NCI-H510A (cell line): ENCODE measurements around the gene ZNF468.
A peak's percentile ranks its signal among the peaks of the same experiment; 100 is the strongest.
"Not testable (repeated sequence)": the region's sequence is repeated elsewhere in the genome, so short reads cannot be mapped to it uniquely, and the experiment has no call there.

ENCODE experiments used
- DNase-seq: peaks from one replicate; lab custom pipeline; 2025; lab: John Stamatoyannopoulos, UW

ZNF468 gene

GRCh38 chr19:52825765-52826164, 31.7 kb downstream of the ZNF468 start:
- no peak for DNase-seq

DNA sequence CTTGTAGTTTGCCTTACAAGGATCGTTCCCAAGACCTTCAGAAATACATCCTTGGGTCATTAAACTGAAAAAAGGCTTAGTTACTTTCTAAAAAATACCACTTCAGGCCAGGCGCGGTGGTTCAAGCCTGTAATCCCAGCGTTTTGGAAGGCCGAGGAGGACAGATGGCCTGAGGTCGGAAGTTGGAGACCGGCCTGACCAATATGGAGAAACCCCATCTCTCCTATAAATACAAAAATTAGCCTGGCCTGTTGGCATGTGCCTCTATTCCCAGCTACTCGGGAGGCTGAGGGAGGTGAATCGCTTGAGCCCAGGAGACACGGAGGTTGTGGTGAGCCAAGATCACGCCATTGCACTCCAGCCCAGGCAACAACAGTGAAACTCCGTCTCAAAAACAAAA, 33.7 kb downstream of the ZNF468 start:
- DNase-seq: no peak

- peak; percentile 15 for DNase-seq
Observed at GRCh38 chr19:52821204-52821960, 36.0 kb downstream of the ZNF468 start, which contains the start of gene ZNF28. ZNF28 (minus strand) TSS chr19:52821633; CDS start chr19:52817958, 3,675 bp downstream.

GRCh38 chr19:52820472-52821203, 36.8 kb downstream of the ZNF468 start:
- DNase-seq: not testable (repeated sequence)

- DNase-seq: no peak
Observed at GRCh38 chr19:52809801-52810200, 47.6 kb downstream of the ZNF468 start.

- DNase-seq: not testable (repeated sequence)
Observed at GRCh38 chr19:52799950-52800640, 57.3 kb downstream of the ZNF468 start.

- DNase-seq: no peak
Observed at GRCh38 chr19:52789440-52789839, 68.0 kb downstream of the ZNF468 start.
